Measurements from ENCODE around the gene GIN1. TPM values are rescaled to one million over a fixed set of nuclear protein-coding genes. Genes with fewer than 3 reads are reported as not detected.

GIN1 gene
- total RNA-seq, 1 donor from 2014 or later, result 5.1 TPM

Other genes with a start within 250 kb of the GIN1 start
- gene PPIP5K2, start 163 bp upstream of the GIN1 start, total RNA-seq, result 51.1 and 54.0 TPM in 2 replicates
- gene MACIR, start 138.6 kb upstream of the GIN1 start, total RNA-seq, result 9.4 and 11.9 TPM in 2 replicates

All from dermis blood vessel endothelial cell (primary cell).